ENCODE measurements around the gene GM2A.

GRCh38 chr5:151288180-151288579 is 35.2 kb downstream of the GM2A start:
- TF ChIP-seq GATA2 (IDR thresholded peaks at IDR 0.05; ENCODE audit: low read depth, low read length), result no peak
- no peak for TF ChIP-seq GATA3 (IDR thresholded peaks at IDR 0.05; ENCODE audit: low read depth, low read length)
